Middle frontal gyrus (tissue), 1 donor: ENCODE measurements around the gene RAD18.

ENCODE experiments used
- DNase-seq: peaks from one replicate; pipeline ENCODE4 v3.0.0-alpha.2; 2015; ENCODE audit warnings: low spot score; ENCODE audit errors: extremely low spot score

Gene RAD18

DNA sequence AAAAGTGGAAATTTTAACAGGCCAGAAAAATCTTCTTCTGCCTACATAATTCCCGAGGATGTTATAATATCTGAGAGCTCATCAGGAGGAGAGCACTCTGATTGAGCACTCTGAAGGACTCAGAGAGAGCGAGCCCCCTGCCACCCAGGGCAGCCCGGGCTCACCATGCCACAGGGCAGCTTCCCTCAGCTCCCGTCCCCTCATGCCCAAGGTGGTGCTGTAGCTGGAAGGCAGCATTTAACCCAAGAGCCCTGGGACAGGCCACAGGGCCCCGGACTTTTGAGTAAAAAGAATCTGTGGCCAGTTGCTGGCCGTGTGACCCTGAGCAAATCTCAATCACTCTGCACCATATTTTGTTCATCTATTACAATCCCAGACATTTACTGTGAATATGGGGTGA is 23.5 kb upstream of the RAD18 start:
- no peak for DNase-seq

DNA sequence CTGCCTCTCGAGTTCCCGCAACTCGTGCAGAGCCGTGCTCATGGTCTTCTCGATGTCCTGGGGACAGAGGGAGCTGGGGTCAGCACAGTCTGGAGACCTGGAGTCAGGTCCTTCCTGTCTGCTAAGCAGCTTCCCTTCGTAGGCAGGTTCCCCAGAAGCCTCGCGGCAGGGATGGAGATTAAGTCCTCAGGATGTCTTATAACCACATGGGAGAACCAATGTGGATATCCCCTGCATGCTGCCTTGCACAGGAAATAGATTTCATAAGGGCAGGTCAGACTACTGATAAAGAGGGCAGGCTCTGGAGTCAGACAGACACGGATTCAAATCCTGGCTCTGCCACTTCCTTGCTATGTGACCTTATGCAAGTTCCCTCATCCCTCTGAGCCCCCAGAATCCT is 22.6 kb upstream of the RAD18 start:
- DNase-seq, result no peak

DNA sequence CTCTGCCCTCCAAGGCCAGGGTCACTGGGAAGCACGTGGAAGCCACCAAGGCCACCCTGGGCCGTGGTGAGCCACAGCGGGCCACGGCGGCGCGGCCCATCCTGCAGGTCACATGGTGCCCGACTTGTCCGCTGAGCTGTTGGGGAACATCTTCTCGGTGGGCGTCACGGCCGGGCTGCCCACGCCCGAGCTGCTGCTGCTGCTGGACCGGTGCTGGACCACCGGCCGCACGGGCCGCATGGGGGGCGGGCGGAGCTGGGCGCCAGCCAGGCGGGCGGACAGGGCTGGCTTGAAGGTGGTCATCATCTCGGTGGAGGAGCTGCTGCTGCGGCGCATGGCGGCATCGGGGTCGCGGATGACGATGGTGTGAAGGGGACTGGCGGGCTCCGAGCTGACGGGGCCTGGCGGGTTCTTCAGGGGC is 22.1 kb upstream of the RAD18 start:
- no peak for DNase-seq

DNA sequence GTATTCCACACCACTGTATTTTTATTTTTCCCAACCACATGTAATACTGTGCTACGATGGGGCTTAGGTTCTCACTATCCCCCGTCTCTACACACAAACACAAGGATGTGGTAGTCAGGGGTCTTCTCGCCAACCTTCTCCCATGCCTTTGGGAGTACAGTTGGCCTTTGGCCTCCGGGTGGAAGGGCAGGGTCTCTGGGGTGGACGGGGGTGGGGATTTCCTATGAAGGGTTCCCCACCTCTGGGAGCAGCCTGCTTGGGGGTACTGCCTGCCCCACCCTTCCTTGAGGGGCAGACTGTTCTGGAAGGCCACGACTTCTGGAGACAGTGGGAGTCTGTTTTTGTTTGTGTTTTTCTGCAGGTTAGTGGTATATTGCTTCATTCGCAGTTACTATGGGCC is 21.3 kb upstream of the RAD18 start:
- DNase-seq, result no peak

DNA sequence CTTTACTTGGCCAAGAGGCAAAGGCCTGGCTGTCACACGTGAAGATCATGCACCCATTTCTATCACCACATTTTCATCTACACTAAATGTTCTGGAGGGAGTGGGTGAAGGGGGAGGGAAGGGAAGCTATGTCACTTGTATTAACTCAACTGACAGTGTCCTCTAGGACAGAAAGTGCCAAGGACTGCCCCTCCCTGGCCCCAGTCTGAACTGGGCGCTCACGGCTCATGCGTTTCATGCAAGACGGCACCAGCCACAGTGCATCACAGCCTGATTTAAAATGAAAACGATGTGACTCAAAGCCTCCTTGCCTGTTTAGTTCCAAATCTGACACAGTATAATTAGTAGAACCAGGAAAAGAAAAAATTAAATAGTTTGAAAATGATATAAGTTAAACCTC is 20.8 kb upstream of the RAD18 start:
- DNase-seq, result no peak

DNA sequence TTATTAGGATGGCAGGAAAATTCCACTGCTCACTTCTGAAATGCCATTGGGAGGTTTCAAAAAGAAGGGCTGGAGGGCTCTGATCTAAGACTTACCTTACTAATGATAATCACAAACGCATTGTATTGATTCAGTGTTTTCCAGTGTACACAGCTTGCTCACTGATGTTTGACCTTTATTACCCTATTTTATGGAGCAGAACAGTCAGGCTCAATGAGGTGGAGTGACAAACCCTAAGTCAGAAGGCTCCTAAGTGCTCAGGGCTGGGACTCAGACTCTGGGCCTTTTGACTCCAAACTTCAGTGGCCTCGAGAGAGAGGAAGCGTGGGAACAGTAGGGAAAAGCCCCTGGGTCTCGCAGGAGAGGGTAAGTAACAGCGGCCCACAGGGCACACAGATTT is 20.3 kb upstream of the RAD18 start:
- DNase-seq, result no peak

DNA sequence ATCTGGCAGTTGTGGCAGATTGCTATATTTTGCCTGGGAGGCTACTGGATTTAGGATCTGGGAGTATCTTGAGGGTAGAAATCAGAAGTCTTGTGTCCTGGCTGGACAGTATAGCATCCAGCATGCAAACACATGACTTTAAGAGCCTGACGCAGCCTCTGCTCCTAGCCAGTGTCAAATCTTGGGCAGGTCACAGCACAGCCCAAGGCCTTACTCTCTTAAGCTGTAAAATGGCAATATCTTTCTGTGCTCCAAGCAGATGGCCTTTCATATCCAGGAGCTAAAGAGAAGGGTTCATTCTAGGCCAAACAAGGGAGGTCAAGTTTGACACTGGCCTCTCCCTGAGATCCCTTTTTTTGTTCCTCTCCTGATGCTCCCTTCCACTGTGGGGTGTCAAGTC is 19.8 kb upstream of the RAD18 start:
- DNase-seq, result no peak

DNA sequence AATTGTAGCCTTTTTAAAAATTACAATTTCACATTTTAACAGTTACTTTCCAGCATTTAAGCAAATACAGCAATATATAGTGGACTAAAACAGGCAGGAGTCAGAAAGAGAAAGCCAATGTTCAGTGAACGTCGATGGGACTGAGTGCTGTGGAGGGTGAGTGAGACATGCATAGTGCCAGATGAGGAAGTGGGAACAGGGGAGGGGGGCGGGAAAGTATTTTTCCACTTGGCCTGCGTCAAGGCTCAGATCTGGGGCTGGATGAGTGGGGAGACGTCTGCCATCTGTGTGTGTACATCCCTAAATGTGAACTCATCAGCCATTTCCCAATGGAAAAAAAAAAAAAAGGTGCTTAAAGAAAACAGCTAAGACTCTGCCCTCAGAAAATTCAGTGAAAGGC is 19.2 kb upstream of the RAD18 start:
- DNase-seq, result no peak

DNA sequence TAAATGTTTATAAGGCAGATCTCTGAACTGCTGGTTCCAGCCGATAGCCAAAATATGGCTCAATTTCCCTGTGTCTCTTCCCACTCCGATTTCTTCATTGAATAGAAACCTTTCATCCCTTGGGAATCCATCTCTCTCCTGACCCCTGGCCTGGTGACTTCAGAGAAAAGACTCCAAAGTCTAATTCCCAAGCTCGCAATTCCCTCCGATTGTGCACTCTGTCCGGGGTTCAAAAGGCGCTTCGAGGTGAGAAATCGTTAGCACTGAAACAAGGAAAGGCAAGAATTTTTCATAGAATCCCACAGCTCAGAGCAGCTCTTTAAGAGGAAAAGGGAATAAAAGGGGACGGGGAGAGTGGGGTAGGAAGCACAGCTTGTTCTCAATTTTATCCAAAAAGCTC is 18.4 kb upstream of the RAD18 start:
- DNase-seq, result no peak

DNA sequence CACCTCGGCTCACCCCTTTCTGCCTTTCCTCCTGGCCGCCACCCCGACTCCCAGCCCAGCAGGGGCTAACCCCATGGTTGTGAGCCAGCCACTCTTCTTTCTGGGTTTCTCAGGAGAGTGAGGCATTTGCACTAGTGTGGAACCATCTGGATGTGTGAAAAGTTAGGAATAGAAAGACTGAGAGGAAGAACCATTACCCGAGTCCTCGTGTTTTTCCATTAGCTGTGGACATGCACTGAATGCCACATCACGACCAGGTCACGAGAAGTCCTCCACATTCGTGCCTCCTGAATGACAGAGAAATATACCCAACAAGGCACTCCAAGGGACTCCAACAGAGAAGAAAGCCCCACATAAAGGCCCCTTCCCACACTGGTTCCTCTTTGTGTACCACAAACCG is 18.0 kb upstream of the RAD18 start:
- no peak for DNase-seq

DNA sequence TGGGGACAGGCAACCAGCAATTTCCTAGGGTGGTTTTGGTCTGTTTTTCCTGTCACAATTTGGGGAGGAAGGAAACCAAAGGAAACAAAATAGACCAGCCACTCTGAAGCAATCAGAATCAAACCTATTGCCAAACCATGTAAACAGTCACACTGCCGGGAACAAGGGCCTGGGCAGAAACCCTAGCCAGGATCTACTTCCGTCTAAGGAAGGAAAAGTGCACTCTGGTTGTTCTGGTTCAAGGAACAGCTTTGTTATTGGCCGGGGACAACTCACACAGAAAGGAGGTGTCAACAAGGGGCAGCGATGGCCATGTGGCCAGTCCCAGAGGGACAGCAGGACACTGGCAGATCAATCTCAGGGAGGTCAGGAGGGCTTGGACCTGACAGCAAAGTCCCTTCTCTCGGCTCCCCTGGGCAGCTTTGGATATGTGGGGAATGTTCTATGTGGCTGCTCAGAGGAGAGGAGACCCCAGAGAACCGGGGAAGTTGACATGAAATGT is 17.5 kb upstream of the RAD18 start:
- DNase-seq, result no peak

DNA sequence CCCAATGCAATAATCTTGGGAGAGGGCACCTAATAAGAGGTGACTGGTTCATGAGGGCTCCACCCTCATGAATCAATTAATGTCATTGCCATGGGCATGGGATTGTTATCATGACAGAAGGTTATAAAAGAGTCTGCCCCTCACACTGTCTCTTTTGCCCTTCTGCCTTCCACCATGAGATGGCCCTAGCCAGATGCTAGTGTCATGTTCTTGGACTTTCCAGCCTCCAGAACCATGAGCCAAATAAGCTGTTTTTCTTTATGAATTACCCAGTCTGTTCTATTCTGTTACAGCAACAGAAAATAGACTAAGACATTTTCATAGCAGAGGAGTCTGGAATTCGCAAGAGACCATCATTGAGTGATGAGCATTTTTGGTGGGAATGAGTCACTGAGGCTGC is 16.0 kb upstream of the RAD18 start:
- DNase-seq, result no peak

DNA sequence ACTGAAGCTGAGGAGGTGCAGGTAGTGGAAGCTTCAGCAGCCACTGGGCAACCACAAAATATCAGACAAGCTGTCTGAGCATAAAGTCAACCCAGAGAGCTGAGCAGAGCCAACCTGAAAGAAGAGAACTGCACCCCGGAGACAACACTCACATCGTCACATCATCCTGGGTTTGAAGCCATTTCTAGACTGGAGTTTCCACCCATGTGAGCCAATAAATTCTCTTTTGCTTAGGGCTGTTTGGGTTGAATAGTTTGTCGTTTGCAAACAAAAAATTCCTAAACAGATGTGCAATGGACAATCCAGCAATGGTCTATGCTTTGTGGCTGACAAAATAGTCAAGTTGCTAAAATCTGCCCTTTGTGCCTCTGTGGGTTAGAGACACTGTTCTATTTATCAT is 15.3 kb upstream of the RAD18 start:
- DNase-seq, result no peak

DNA sequence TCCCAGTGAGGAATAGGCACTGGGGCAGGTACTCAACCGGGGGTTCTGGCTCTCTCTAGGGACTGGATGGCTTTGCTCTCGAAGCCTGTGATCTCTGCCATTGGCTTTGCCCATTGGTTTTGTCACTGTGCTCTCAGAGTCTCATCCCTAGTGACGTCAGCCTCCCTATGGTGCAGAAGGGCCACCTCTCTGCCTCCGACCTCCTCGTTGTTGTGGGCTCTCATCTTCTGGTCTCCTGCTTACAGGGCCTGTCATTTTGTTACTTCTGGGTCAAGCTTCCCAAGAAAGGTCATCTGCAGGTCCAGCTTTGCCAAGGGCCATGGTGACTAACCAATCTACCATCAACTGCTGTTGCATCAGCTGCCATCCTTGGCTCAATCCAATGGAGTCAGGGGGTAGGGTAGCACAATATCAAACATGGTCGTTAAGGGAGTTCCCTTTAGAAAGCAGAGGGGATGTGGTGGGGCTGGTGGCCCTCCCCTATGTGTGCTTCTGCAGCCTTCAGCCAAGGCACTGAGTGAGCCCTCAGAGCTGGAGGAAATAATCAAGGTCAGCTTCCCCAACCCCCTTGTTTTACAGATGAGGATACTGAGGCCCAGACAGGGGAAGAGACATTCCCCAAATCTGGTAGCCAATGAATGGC is 13.4 kb upstream of the RAD18 start:
- no peak for DNase-seq

DNA sequence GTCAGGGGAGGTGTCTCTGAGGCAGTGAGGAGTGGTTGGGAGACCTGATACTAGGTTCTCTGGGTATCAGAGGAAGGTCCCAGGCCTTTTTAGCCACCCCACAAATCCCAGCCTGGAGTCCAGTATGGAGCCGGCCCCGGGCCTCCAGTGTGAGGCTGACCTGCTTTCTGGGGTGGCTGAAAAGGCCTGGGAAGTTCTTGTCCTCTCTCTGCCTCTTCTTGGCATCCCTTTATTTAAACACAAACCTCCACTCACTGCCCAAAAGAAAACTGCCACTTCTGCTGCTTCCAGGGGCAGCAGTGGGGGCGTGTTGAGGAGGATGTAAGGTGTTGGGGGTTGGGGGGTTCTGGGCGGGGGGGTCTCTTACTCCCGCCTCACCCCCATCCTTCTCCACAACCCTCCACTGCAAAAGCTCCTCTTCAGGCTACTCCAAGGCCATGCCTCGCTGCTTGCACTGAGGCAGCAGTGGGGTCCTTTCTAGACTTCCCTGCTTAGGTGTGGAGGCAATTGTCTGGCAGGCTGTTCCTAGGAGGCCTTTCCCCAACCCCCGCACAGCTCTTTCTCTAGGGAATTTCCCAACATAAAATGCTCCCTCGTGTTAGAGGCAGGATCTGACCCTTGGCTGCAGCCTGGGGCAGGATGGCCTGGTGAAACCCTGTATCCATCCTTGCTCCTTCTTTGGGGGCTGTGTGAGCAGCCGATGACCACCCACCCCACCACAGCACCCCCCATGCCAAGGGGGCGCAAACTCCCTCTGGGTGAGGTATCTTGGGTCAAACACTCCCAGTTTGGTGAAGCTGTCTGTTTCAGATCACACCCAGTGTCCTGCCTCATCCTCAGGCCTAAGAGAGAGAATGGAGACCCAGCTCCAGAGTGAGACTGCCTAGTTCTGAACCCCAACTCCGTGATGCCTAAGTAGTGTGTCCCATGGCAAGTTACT is 12.1 kb upstream of the RAD18 start:
- no peak for DNase-seq

DNA sequence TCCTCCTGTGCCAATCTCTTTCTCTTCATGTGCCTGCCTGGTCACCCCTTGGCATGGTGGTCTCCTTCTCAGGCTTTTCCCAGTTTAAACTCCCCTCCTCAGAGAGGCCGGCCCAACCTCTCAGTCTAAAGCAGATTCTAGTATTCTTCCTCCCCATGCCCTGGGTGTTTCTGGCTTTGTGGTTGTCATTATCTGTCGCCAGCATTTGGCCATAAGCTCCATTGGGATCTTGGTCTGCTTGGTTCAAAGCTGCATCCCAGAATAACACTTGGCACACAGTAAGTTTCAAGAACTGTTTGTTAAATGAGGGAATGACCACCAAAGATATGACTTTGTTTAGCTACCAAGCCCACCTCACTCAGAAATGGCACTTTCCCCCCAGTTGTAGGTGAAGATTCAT is 11.2 kb upstream of the RAD18 start:
- DNase-seq, result no peak

DNA sequence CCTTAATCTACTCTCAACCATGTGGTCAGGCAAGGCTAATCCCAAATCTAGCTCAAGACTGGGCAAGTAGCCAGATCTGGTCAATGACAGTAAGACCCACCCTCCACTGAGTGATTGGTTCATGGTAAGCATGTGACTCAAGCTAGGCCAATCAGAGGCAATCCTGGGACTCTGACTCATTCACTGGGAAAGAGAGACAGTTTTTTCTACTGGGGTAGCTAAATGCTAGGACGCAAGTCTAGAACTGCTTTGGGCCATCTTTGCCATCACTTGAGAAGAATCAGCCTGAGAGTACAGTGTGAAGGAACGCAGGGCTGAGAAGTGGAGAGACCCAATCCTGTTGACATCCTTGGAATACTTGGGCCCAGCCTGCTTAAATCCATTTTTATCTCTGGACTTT is 9.4 kb upstream of the RAD18 start:
- DNase-seq, result no peak

DNA sequence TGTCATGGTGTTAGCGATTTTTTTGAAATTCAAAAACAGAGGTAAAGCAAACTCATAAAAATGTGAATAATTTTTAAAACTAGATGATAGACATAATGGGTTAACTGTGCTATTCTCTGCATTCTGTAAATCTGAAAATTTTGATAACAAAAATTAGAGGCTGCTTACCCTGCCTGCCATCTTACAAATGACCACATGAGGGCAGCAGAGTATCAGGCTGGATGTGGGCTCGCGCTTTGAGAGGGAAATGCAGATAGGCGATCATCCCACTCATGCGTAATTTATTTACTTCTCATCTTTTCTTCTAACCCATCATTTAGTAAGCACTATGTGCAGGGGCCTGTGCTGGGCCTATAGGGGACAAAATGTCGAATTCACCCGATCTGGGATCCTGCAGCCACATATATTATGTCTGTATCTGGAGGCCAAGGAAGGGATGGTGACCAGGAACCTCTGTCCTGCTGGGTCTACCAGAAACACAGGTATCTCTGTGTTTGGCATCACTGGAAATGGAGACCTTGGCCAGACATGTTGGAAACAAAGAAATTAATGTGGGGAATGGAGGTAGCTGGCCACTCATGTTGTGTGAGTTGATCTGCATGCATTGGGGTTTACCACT is 7.8 kb upstream of the RAD18 start:
- peak; percentile 51 for DNase-seq

DNA sequence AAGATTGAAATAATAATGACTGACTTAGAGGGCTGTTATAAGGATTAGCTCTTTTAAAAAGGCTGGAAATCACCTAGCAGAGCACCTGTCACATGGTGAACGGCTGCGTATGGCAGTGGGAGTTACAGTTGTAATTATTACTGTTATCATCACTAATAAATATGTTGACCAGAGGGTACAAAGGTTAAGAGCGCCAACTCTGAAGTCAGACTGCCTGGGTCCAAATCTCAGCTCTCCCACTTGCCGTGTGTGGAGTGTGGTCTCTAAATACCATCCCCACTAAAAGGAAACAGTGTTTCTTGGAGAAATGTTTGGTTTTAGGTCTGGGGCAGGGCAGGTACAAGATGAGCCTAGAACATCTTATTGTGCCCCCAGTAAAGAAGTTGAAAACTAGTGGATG is 6.0 kb upstream of the RAD18 start:
- DNase-seq, result no peak

DNA sequence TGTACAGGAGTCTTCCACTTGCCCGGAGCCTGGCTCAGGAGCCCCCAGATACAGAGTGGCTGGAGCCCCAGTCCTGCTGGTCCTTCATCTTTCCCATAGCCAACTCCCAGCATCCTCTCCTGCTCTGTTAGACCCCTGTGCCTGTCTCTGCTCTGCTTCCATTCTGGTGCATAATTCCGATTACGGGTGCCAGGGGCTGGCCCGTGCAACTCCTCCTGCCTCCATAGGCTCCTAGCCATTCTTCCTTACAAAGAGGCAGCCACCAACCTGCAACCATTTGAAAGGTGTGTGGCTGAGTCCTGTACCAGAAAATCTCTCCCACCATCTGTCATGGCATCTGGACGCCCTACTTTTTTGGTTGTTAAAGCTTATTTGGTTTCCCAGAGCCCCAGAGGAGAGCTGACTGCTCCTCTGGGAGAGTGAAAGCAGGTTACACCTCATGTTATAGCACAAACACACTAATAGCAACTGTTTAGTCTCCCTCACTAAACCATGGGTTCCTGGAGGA is 5.2 kb upstream of the RAD18 start:
- DNase-seq, result no peak

DNA sequence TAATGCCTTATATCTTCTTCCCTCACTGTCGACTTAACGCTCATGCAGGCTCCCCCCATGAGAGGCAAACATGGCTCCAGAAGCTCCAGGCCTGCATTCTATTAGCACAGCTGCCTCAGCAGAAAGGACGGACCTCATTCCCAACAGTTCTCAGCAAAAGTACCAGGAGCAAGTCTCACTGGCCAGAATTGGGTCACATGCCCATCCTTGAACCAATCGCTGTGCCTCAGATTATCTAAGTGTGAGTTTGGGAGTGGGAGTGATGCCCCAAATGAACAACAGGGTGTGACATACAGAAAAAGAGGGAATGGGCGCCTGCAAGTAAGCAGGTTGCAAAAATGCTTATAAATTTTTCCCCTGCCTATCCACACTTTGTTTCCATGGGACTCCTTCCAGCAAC is 4.3 kb upstream of the RAD18 start:
- no peak for DNase-seq

DNA sequence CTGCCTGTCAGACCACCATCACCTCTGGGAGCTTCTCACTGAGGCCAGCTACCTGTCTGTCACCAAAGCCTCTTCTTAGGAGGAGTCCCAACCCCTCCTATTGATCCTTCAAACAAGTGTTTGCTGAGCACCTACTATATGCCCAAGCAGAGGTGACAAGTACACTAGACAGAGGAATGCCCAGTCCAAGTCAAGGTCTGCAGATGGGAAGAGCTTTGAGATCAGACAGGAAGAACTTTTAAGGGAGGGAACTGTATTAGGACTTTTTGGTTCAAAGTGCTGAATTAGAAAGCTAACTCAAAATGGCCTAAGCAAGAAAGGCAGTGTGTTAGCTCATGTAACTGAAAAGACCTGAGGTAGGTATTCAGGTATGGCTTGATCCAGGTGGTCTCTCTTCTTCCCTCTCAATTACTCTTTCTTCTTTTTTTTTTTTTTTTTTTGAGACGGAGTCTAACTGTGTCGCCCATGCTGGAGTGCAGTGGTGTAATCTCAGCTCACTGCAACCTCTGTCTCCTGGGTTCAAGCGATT is 3.6 kb upstream of the RAD18 start:
- no peak for DNase-seq
